GM21529 (cell line): ENCODE data around the gene BMERB1.

ENCODE experiments used
- ATAC-seq: cut with Tn5 transposase; IDR thresholded peaks from one replicate; pipeline ENCODE4 v1.9.1; 2021; ENCODE audit not compliant: unreplicated experiment

BMERB1 gene

GRCh38 chr16:15493466-15494180, 59.2 kb downstream of the BMERB1 start:
- ATAC-seq, result no peak

GRCh38 chr16:15494236-15494635, 59.8 kb downstream of the BMERB1 start:
- ATAC-seq, result no peak

GRCh38 chr16:15495898-15496297, 61.5 kb downstream of the BMERB1 start:
- ATAC-seq, result no peak

- no peak for ATAC-seq
Observed at GRCh38 chr16:15498427-15499175, 64.2 kb downstream of the BMERB1 start.

- no peak for ATAC-seq
Observed at GRCh38 chr16:15502041-15502725, 67.8 kb downstream of the BMERB1 start.

GRCh38 chr16:15506441-15506840, 72.1 kb downstream of the BMERB1 start:
- ATAC-seq, result no peak

GRCh38 chr16:15507301-15507958, 73.0 kb downstream of the BMERB1 start:
- ATAC-seq, result no peak

GRCh38 chr16:15507959-15508627, 73.7 kb downstream of the BMERB1 start:
- ATAC-seq, result no peak

- ATAC-seq, result no peak
Observed at GRCh38 chr16:15509051-15509592, 74.7 kb downstream of the BMERB1 start.

GRCh38 chr16:15509593-15510535, 75.5 kb downstream of the BMERB1 start:
- ATAC-seq, result no peak

- no peak for ATAC-seq
Observed at GRCh38 chr16:15510992-15511391, 76.6 kb downstream of the BMERB1 start.

GRCh38 chr16:15511759-15512487, 77.5 kb downstream of the BMERB1 start:
- no peak for ATAC-seq

GRCh38 chr16:15513156-15513555, 78.8 kb downstream of the BMERB1 start:
- no peak for ATAC-seq

GRCh38 chr16:15515992-15516391, 81.6 kb downstream of the BMERB1 start:
- no peak for ATAC-seq

GRCh38 chr16:15516609-15517008, 82.2 kb downstream of the BMERB1 start:
- ATAC-seq, result no peak

- no peak for ATAC-seq
Observed at GRCh38 chr16:15517743-15518377, 83.5 kb downstream of the BMERB1 start.

GRCh38 chr16:15518381-15519351, 84.3 kb downstream of the BMERB1 start:
- ATAC-seq, result no peak
